CD4-positive, alpha-beta T cell treated with Interleukin-10 for 1 hour (primary cell): ENCODE data around the gene PSMB5.
A peak's percentile ranks its signal among the peaks of the same experiment; 100 is the strongest.
"Not testable (repeated sequence)": the region's sequence is repeated elsewhere in the genome, so short reads cannot be mapped to it uniquely, and the experiment has no call there.

Experiments used
- DNase-seq: peaks from one replicate; pipeline ENCODE4 v3.0.0-alpha.2; 2020

The PSMB5 gene

DNA sequence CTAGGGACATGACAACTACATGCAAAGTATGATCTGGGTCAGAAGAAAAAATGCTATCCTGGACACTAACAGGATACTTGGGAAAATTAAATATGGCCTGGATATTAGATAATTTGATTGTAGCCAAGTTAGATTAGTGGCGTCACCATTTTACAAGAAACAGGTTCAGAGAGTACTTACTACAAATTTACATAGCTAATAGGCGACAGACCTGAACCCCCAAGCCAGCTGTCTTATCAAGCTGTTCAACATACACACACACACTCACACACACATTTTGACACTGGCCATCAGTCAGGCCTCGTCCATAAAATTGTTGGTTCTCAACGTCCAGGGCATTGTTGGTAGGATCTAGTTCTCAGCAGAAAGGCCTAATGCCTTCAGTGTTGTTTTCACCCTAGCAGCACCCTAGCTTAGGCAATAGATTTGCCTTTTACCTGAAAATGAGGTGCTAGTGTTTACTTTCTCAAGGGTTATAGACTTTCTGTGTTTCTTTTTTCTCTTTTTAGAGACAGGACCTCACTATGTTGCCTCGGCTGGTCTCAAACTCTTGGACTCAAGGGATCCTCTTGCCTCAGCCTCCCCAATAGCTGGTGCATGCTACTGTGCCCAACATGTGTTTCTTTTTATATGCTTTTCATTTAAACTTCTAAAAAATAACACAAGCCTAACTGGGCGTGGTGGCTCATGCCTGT, 21.5 kb downstream of the PSMB5 start:
- no peak for DNase-seq

DNA sequence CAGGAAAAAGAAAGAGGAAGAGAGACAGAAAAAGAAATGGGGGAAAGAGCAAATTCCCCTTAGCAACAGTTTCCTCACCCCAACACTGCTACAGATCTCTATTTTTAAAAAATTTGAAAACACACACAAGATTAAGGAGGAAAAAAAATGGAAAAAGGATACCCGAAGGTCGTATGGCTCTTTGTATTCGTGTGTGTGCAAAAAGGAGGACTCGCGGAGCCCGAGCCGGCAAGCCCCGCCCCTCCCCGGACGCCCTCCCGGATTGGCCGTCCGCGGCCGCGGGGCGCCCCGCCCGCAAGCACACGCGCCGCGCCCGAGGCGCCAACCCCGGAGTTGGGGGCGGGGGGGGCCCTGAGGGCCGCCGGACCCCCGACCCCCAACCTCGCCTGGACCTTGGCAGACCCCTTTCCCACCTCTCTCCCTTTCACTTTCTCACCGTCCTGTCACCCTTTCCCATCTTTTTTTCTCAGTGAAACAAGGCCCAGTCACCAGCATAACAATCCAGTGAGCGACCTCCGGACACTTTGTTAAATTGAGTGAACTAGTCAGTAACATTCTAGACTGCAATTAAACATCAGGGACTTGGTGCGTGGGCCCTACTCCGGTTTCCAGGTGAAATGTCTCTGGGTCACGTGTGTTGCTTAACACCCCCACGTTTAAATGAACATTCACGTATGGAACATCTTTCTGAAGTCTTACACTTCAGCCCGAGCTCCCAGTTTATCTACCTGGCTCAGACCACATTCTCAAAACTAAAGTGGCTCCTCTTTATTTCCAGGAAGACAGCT, 24.6 kb downstream of the PSMB5 start, which contains the start of gene C14orf93:
Gene C14orf93, minus strand, starts transcription at position 205 of the 788 bp plus-strand sequence. CDS start 11,120 bp downstream, outside the sequence.
- peak; percentile 82 for DNase-seq

DNA sequence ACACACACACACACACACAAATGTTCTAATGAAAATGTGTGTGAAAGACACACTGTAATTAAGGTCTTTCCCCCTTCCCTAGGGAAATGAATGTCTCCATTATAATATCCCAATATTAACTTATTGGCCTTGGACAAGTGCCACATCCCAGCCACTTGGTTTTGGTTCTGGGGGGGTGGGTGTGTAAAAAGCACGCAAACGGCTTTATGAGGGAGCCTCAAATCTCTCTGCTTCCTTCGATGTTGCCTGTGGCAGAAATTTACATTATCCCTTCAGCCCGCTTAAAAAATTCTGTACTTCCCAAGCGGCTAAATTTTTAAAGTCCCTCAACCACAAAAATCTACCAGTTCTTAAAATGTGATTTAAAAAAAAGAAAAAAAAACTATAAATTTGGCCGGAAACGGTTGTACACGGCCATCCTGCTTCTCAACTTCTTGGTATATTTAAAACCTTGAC, 25.2 kb downstream of the PSMB5 start:
- no peak for DNase-seq

DNA sequence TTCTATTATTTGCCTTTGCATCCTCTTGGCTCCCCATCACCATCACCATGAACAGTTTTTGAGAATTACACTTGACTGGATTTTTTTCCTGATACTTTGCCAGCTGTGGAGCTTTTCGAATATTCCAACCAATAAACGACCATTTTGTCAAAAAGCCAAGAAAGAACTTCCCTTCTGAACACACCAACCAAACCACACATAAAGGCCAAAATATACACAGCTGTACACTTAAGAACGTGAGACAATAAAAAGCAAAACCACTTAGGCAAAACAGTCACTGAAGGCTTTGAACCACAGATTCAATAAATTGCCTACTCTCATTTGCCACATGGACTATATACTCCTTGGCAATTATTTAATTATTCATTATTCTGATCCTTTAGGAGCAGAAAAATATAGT, 25.9 kb downstream of the PSMB5 start:
- DNase-seq = no peak

DNA sequence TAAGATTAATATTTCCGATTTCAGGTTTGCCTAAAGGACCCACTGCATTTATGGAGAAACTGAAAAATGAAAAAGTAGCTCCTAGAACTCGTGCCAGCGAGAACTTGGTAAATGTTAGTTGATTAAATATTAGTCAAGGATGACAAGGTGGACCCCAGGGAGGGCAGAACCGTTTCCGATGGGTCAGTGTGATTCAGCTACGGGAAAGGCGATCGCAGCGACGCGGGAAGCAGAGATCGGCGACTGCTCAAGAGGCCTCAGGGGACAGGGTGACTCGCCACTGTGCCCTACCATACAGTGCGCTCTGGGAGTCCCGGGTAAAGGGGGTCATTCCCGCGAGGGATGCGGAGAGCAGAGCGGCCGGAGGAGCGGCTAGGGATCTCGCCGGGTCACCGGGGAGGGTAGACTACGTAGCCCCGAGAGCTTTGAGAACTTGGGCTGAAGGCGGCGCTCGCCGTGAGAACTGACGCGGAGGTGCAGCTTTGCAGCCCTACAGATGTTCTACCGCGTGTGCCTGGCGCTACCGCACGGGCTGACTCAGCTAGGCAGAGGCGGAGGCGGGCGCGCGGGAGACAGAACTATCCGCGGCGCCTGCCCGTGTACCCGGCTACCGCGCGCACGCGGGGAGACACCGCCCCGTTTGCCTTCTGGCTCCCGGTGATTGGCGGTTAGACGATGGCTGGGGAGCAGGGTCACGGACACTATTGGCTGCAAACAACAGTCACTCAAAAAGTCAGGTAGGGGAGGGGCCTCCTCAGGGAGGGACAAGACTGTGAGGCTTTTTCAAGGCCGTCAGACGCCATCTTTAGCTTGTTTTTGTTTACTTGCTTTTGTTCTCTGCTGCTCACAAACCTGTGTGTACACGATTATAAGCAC, 27.9 kb downstream of the PSMB5 start:
- DNase-seq = peak; percentile 99

DNA sequence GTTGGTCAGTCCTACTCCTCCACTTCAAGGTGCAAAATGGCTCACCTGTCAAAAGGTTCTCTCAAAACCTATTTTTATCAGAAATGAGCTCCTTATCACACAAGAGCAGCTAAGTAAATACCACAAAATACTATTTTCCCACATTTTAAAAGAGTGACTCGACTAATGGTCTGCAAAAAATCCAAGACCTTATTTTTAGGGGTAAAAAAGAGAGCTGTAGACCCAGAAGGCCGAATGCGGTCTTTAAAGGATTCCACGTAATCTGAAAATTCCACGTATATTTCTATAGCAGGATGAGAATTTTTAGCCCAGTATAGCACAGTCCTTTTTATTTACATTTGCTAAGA, 28.5 kb downstream of the PSMB5 start:
- no peak for DNase-seq

DNA sequence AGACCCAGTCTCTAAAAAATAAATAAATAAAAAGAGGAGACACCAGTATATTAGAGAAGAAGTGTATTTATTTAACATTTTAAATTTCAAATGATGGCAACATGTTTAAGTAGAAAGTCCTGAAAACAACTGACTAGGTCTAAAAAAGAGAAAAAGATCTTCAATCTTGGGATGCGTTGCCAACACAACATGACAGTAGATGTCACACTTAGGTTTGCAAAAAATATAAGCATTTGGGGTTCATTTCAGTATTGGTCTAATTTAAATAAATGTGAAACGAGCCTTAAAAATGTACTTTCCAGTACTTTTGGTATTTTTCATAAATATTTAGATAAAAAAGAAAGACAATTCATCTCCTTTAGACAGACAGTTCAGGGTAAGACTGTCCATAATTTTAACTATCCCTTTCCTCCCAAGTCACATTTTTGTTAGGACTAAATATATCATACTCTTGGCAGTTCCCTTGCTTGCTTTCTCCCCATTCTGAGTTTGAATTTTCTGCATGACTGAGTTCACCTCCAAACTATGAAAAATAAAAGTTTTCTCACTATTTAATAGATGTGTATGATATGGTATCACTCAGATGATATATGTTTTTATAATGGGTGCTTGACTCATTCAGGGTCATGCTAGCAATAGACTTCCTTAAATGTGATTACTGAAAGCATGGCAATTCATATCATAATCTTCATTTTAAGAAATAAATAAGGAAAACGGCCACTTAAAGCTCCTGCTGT, 29.1 kb downstream of the PSMB5 start:
- DNase-seq = no peak

DNA sequence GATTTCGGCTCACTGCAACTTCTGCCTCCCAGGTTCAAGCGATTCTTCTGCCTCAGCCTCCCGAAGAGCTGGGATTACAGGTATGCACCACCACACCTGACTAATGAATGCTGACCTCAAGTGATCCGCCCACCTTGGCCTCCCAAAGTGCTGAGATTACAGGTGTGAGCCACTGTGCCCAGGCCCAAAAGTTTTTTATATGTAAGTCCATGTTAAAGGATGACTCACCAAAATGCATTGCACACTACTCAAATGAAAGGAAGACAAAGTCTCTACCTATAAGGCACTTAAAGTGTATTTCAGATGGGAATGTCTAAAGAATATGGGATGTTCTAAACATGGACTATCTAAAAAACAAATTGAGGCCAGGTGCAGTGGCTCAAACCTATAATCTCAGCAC, 30.4 kb downstream of the PSMB5 start:
- DNase-seq = not testable (repeated sequence)

DNA sequence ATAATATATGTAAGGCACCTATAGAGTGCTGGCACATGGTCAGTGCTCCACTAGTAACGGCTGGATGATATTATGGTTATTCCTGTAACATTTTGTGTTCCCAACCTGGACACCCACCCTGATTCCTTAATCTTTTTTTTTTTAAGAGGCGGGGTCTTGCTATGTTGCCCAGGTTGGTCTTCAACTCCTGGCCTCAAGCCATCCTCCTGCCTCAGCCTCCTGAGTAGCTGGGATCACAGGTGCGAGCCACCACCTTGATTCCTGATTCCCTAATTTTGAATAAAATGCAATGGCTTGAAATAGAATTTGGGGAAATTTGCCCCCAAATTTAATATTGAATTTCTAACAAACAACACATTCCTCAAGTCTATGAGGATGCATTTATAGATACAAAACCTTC, 32.1 kb downstream of the PSMB5 start:
- DNase-seq = no peak

DNA sequence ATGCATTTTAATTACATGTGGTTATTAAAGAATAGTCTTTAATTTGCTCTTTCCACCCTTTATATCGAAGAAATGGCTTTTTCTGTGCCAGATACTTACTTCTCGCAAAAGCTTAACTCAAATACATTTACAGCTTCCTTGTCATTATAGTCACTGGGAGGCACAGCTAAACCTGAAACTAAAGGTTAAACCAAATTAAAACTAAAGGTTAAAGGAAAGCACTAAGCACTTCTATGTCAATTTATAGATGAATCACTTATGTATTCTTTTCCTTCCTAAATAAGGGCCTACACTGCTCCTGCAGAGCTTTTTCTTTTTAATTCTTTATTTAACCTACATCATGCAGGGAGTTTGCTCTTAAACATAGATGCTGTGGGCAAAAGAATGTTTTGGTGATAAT, 33.8 kb downstream of the PSMB5 start:
- DNase-seq = no peak

DNA sequence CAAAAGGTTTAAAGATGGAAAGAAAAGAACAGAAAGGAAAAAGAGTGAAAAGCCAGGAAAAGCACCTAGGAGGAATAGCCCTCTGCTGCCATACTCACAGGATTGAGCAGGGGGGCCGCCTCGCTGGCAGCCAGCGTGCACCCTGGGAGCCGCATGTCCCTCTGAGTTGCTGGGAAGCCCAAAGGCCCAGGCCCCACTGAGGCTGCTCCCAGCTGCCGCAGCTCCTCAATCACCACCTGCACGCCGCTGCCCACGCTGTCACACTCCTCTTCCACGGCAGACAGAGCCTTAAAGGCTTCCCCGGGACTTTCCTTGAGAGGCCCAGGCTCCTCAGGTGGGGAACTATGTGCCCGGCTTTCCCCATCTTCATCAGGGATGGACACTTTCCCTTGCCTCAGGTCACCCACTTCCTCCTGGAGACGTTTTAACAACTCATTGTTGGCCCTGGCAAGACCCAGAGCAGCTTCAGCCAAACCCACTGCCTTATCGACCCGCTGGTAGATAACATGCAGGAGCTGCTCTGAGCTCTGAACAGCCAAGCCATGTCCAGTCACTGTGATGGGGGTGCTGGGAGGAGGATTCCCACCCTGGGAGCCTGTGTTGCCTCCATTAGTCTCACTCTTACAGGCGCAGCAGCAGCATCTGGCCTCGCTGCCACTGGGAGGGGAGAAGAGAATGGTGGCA, 36.2 kb downstream of the PSMB5 start:
- no peak for DNase-seq

DNA sequence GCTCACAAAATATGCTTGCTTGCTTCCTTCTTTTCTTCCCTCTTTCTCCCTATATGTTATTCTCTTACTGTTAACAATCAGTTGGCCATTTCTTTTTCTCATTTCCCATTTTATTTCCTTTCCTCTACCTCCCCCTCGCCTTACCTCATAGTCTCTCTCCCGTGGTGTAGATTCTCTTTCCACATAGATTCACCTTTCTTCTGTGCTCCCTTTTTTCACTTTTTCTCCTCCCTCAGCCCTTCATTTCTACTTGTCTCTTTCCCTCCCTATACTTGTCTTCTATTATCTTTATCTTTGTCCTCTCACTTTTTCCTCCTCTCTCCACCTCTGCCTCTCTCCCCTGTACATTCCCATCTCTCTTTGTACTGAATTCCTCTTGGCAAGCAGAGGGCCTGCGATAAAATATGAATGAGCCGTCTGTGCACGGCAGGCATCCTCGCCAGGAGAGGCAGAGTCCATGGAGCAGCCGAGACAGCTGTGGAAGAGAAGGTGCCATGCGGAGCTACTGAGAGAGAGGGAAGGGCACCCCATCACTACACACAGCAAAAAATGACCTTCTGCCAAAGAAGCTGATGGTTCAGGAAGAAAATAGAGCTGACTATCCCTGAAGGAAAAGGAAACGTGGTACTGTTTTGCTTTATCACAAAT, 36.9 kb downstream of the PSMB5 start:
- DNase-seq = no peak

DNA sequence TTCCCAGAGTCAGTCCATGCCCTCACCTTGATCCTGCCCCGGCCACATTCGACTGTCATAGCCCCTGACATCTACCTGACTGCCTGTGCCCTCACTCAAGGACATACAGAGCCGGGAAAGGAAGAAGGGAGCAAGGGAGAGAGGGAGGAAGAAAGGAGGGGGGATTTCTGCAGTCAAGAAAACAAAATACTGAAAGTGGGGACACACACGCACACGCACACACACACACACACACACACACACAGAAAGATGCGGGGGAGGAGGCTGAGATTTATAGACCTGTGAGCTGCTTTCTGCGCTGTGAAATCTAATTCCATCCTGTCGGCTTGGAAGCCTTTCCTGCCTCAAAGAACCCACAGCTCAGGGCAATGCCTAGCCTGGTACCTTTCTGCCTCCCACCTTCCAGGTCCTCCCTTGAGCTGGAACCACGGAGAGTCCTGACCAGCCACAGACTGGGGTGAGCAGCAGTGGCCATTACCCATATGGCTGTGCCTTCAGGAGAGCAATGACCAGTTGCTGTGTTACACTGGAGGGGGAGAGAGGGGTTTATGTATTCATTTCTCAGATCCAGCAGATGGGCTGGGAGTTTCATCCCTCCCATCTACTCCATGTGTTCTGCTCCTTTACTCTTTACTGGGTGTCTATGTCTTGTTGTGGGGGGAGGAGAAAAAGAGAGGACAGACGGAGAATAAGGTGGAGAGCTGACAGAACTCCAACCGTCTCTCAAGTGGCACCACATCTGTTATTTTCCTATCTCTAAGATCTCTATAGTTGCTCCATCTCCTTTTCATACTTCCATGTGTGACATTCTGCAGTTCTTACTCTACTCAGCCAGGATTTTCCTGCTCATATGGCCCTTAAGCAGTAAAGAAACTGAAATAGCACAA, 37.7 kb downstream of the PSMB5 start:
- no peak for DNase-seq

DNA sequence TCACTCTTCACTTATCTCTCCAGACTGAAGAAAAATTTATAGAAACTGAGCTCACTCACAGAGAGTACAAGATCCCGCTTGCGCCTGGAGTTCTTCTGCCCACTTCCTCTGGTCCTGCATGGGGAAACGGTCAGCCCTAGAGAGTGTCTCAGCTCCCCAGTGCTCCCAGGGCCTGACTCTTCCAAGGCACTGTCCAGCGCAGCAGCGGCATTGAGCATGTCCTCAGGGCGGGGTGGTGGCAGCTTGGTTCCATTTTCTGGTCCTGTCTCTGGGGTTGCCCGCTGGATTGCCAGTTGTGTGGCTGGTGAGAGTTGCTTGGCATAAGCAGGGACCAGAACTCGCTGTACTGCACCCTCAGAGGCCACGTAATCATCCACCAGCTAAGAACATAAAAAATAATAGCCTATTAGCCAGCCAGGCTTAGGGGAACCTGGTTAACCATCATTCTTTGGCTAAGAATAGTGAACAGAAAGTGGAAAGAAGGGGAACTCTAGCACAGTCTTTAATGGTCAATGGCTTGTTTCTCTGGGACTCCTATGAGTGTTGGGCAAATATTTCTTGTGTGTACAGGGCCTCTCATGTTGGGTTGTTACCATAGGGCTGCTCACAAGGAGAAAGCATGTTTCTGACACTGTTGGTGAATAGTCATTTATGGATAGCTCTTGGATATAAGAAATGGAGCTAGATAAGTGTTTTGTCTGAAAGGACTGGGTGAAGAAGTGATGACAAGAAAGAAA, 38.6 kb downstream of the PSMB5 start:
- no peak for DNase-seq

DNA sequence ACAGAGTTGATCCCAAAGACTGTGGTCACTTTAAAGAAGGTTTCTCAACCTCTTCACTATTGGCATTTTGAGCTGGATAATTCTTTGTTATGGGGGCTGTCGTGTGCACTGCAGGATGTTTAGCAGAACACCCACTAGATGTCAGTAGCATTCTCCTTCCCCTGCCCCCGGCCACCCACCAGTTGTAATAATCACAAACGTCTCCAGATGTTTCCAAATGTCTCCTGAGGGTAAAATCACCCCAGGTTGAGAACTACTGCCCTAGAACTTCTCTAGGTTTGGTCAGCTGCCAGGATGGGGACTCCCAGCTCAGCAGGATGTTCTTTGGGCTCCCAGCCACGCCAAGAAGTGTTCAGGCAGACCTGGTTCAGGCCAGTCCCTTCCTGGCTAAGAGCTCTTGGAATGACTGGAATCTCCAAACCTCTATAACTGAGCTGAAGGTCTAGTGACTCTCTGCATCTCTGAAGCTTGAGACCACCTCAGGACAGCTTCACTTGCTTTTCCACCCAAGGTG, 39.9 kb downstream of the PSMB5 start:
- DNase-seq = peak; percentile 39

DNA sequence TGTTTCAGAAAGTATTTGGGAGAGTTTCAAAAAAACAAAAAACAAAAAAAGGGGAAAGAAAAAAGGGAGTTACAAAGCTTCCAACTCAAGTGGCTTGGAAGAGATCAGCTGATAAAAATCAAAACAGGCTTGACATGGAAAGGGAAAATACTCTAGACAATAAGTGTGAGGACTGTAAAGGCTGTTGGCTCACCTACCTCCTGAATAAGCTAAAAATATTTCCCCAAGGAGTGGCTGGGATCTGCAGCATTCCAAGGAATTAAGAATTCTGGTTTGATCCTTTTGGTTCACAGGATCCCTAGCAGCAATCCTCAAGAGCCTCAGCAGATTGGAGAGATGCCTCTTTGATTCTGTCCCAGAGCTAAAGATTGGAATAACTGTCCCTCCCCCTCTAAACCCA, 41.2 kb downstream of the PSMB5 start:
- no peak for DNase-seq

DNA sequence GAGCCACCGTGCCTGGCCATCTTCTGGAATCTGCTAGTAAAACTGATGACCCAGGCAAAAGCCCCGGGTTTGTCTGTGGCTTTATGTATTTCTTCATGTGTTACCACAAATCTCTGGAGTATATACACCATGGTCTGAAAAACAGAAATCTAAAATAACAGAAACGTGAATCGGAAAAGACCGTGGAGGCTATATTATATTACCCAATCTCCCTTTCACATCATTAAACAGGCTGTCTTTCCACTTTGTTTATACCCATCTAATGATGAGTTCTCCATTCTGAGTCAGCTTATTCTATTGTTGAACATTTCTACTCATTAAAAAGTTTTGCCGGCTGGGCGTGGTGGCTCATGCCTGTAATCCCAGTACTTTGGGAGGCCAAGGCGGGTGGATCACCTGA, 42.8 kb downstream of the PSMB5 start:
- no peak for DNase-seq

DNA sequence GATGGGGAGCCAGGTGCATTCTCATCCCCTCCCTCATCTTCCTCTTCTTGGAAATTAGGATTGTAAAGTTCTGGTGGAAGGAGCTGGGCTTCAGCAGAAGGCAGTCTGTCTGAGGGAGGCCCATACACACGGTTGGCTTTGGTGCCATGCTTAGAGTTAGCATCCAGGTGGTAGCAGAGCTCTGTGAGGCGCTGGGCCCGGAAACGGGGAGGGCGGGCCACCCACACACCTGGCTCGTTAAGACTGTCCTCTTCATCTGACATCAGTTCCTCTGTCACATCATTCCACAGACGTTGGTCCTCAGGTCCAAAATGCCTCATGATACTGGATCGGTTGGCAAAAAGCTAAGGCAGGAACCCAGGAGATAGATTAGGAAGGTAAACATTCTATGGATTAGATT, 47.4 kb downstream of the PSMB5 start:
- DNase-seq = no peak

DNA sequence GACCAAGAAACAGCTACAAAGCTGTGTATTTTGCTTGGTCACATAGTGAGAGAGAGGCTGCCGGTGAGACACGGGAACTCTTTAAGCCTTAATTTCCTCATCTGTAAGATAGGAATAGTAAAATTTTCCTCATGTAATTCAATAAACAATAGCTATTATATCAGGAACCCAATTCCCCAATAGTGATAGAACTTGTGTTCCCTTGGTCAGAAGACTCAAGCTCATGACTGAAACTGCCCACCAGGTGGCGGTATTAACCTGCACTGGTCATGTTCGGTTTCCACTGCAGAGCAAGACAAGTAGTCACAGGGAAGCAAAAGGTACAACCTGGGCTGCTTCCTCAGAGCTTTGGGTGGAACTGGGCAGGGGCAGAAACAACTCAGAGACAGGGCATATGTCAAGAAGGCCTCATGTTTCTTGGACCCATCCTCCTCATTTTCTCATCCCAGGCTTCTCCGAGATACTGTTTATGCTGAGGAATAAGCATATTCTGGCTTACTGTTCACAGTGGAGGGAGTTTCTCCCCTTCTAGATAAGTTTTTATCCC, 48.1 kb downstream of the PSMB5 start:
- DNase-seq = peak; percentile 89
